ENCODE results near the gene RDH16.
"Not testable (repeated sequence)": the region's sequence is repeated elsewhere in the genome, so short reads cannot be mapped to it uniquely, and the experiment has no call there.

The RDH16 gene

GRCh38 chr12:56988207-56988739 is 30.9 kb upstream of the RDH16 start:
- no peak for DNase-seq (ENCODE audit: low read depth)
- no peak overlapping the region for H3K4me3 ChIP-seq (ENCODE audit: low read length)
- no peak for TF ChIP-seq CTCF (conservative IDR thresholded peaks at IDR 0.05; ENCODE audit: low read length)

GRCh38 chr12:56987551-56988053 is 30.2 kb upstream of the RDH16 start:
- DNase-seq (ENCODE audit: low read depth) = peak; percentile 71
- peak; percentile 94 for TF ChIP-seq CTCF (conservative IDR thresholded peaks at IDR 0.05; ENCODE audit: low read length)
- H3K4me3 ChIP-seq (ENCODE audit: low read length) = no peak overlapping the region

GRCh38 chr12:56987011-56987410 is 29.6 kb upstream of the RDH16 start:
- H3K4me3 ChIP-seq (ENCODE audit: low read length) = no peak overlapping the region

GRCh38 chr12:56985714-56986113 is 28.3 kb upstream of the RDH16 start:
- DNase-seq (ENCODE audit: low read depth); H3K4me3 ChIP-seq (ENCODE audit: low read length): not testable (repeated sequence)

More at GRCh38 chr12:56987011-56987410, 29.6 kb upstream of the RDH16 start:
- no peak for DNase-seq (ENCODE audit: low read depth)
- no peak for TF ChIP-seq CTCF (conservative IDR thresholded peaks at IDR 0.05; ENCODE audit: low read length)

GRCh38 chr12:56983386-56983785 is 26.0 kb upstream of the RDH16 start:
- no peak for DNase-seq (ENCODE audit: low read depth)
- no peak overlapping the region for H3K4me3 ChIP-seq (ENCODE audit: low read length)
- no peak for TF ChIP-seq CTCF (conservative IDR thresholded peaks at IDR 0.05; ENCODE audit: low read length)

GRCh38 chr12:56982578-56983236 is 25.3 kb upstream of the RDH16 start:
- DNase-seq (ENCODE audit: low read depth) = not testable (repeated sequence)

GRCh38 chr12:56980941-56981530 is 23.6 kb upstream of the RDH16 start:
- H3K4me3 ChIP-seq (ENCODE audit: low read length) = no peak overlapping the region
- no peak for DNase-seq (ENCODE audit: low read depth)
- TF ChIP-seq CTCF (conservative IDR thresholded peaks at IDR 0.05; ENCODE audit: low read length) = no peak

More at GRCh38 chr12:56982578-56983236, 25.3 kb upstream of the RDH16 start:
- not testable (repeated sequence) for H3K4me3 ChIP-seq (ENCODE audit: low read length)

GRCh38 chr12:56980268-56980667 is 22.9 kb upstream of the RDH16 start:
- no peak for DNase-seq (ENCODE audit: low read depth)
- no peak for TF ChIP-seq CTCF (conservative IDR thresholded peaks at IDR 0.05; ENCODE audit: low read length)
- no peak overlapping the region for H3K4me3 ChIP-seq (ENCODE audit: low read length)
